ENCODE results near the gene PCED1B.

PCED1B gene

GRCh38 chr12:47067771-47068431 is 11.5 kb upstream of the PCED1B start:
- peak; percentile 56 for DNase-seq

- no peak for DNase-seq
Measured at GRCh38 chr12:47068539-47068938, 10.9 kb upstream of the PCED1B start.

GRCh38 chr12:47070310-47070709 is 9.1 kb upstream of the PCED1B start:
- no peak for DNase-seq

GRCh38 chr12:47071241-47071852 is 8.1 kb upstream of the PCED1B start:
- DNase-seq, result peak; percentile 8

- no peak for DNase-seq
Measured at GRCh38 chr12:47073951-47074350, 5.5 kb upstream of the PCED1B start.

- DNase-seq, result no peak
Measured at GRCh38 chr12:47074757-47075156, 4.7 kb upstream of the PCED1B start.

- no peak for DNase-seq
Measured at GRCh38 chr12:47075192-47076084, 4.0 kb upstream of the PCED1B start.

GRCh38 chr12:47077206-47078085 is 2.0 kb upstream of the PCED1B start:
- DNase-seq, result no peak

- DNase-seq, result no peak
Measured at GRCh38 chr12:47078086-47078395, 1.4 kb upstream of the PCED1B start.

GRCh38 chr12:47078733-47079467 is 521 bp upstream of the PCED1B start:
- DNase-seq, result peak; percentile 50

GRCh38 chr12:47079981-47080724 is 732 bp downstream of the PCED1B start:
- no peak for DNase-seq

- DNase-seq, result no peak
Measured at GRCh38 chr12:47080725-47081502, 1.5 kb downstream of the PCED1B start.

GRCh38 chr12:47082283-47082682 is 2.9 kb downstream of the PCED1B start:
- no peak for DNase-seq

GRCh38 chr12:47082796-47083621 is 3.6 kb downstream of the PCED1B start:
- no peak for DNase-seq

GRCh38 chr12:47084172-47084571 is 4.8 kb downstream of the PCED1B start:
- DNase-seq, result no peak

GRCh38 chr12:47085815-47086252 is 6.4 kb downstream of the PCED1B start:
- peak; percentile 38 for DNase-seq

GRCh38 chr12:47087088-47087688 is 7.8 kb downstream of the PCED1B start:
- DNase-seq, result peak; percentile 56

GRCh38 chr12:47088021-47088944 is 8.9 kb downstream of the PCED1B start:
- DNase-seq, result peak; percentile 98

Measured in NCI-H1092 (cell line).